HG02642 (cell line): ENCODE data around the gene TRIM7.
"Not testable (repeated sequence)": the region's sequence is repeated elsewhere in the genome, so short reads cannot be mapped to it uniquely, and the experiment has no call there.

ENCODE experiments used
- ATAC-seq: cut with Tn5 transposase; IDR thresholded peaks from one replicate; pipeline ENCODE4 v1.9.1; 2021; ENCODE audit warnings: mild to moderate bottlenecking; ENCODE audit not compliant: unreplicated experiment, poor library complexity

TRIM7 gene

GRCh38 chr5:181160755-181161533 lies 44.1 kb downstream of the TRIM7 start:
- ATAC-seq, result not testable (repeated sequence)

DNA sequence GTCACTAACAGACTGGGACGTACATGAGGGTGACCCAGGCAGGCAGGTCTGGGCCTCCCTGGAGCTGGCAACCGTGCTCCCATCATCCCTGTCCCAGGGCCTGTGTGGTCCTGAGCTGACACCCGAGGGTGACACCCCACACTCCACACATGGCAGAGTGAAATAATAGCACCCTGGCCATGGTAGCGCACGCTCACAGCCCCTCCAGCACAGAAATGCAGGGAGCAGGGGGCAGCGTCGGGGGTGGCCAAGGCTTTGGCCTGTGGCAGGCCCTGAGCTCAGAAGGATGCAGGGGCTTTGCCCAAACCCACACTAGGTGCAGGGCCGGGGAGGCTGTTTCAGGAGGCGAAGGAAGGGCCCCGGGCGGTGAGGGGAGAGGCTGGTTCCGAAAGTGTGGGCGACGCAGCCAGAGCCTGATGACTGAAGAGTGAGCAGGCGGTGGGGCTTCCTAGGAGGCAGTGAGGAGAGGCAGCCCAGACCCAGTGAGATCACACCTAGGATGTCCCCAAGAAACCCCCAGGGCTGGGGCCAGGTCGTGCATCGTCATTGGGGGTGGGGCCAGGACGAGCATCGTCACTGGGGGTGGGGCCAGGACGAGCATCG lies 44.7 kb downstream of the TRIM7 start:
- ATAC-seq, result peak; percentile 45

- ATAC-seq, result peak; percentile 78
Observed at GRCh38 chr5:181159286-181160151, 45.5 kb downstream of the TRIM7 start.

- ATAC-seq, result no peak
Observed at GRCh38 chr5:181158869-181159268, 46.1 kb downstream of the TRIM7 start.

GRCh38 chr5:181156758-181157157 lies 48.2 kb downstream of the TRIM7 start:
- ATAC-seq, result no peak

DNA sequence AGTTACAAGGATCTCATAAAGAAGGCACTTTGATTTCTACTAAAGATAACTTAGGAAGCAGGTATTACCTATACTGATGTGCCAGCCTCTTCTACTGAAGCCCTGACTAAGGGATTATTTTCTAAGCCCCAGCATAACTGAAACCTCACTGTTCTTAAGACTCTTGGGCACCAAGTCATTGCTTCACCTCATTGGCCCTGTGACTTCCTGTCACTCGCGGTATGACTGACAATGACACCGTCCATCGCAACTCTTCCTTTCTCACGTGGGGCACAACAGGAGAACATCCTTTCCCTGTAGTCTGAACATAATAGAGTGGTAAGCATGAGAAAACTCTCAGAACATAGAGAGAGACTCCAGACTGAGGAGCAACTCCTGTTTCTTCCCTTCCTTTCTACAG lies 51.2 kb downstream of the TRIM7 start:
- ATAC-seq, result no peak

GRCh38 chr5:181152406-181152805 lies 52.6 kb downstream of the TRIM7 start:
- no peak for ATAC-seq

- ATAC-seq, result no peak
Observed at GRCh38 chr5:181151146-181151545, 53.9 kb downstream of the TRIM7 start.

- no peak for ATAC-seq
Observed at GRCh38 chr5:181149806-181150733, 54.9 kb downstream of the TRIM7 start.

DNA sequence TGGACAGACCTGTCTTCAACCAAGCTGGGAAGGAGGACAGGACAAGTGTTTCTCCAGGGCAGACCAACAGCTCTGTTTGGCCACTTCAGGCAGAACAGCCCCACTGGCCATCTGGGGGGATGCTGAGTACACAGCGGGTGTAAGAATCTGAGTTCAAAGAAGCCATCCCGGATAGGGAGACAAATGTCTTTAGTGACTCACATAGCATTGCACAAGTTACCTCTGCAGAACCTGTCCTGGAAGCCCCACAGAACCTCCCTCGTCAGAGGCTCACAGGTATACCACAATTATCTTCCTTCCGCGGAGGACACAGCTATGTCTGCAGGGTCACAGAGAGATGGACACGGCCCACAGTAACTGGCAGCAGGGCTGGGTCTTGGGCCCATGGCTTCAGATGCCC lies 55.6 kb downstream of the TRIM7 start:
- ATAC-seq, result no peak

DNA sequence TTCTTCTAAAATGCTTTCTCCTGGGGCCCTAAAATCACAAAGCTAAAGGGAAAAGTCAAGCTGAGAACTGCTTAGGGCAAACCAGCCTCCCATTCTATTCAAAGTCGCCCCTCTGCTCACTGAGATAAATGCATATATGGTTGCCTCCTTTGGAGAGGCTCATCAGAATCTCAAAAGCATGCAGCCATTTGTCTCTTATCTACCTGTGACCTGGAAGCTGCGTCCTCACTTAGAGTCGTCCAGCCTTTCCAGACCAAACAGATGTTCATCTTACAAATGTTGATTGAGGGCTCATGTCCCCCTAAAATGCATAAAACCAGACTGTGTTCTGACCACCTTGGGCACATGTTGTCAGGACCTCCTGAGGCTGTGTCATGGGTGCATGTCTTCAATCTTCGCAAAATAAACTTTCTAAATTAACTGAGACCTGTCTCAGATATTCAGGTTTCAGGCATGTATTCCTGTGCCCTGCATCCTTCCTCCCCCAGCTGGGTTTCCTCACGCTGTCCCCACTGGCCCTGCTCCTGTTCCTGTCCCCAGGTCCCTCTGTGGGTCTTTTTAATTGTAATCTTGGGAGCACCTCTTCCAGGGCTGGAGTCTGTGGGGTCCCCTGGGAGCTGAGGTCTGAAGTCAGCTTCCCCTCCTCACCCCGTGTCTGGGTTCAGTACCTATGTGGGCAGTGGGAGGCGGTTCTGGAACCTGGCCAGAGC lies 57.9 kb downstream of the TRIM7 start, which contains the start of gene OR2V2:
Gene OR2V2, plus strand, starts transcription at position 660 of the 710 bp plus-strand sequence. CDS start 7,357 bp downstream, outside the sequence.
- ATAC-seq, result not testable (repeated sequence)

- no peak for ATAC-seq
Observed at GRCh38 chr5:181145133-181145532, 59.9 kb downstream of the TRIM7 start.
